HepG2 (cell line): ENCODE measurements around the gene CFL1. TPM values are rescaled to one million over a fixed set of nuclear protein-coding genes. Genes with fewer than 3 reads are reported as not detected.

Source experiments
- ATAC-seq: fragments of 200-7000 bp; cut with Tn5 transposase; 3 replicates; pipeline ENCODE4 v1.9.1; 2020; ENCODE audit warnings: mild to moderate bottlenecking, moderate library complexity
- BruUV-seq: library from RNA; stranded (reverse); fragments of 400-500 nt; replicated peaks from 2 replicates; lab custom pipeline; 2021; lab: Mats Ljungman, UMichigan
- CTCF ChIA-PET: fragments of 300-600 bp; formaldehyde crosslinking; extraction: SDS; loops from one replicate; lab custom pipeline; 2021; ENCODE audit warnings: low total read pairs, inconsistent platforms, low intra/inter-chr PET ratio; lab: Yijun Ruan, JAX
- POLR2A ChIA-PET: fragments of 350-600 bp; sonication (Branson Sonifier 250); formaldehyde crosslinking; loops from one replicate; lab custom pipeline; 2020; ENCODE audit warnings: antibody characterized with exemption, inconsistent platforms; lab: Yijun Ruan, JAX
- DNase-seq: peaks from one replicate; pipeline ENCODE4 v3.0.0-alpha.2; 2015; ENCODE audit warnings: low spot score
- FAIRE-seq: peaks from 3 replicates; lab custom pipeline; 2011; peaks lifted over from hg19 to GRCh38; lab: Jason Lieb, UNC
- H2AFZ ChIP-seq: one replicate; pipeline ENCODE4 v1.6.1; 2011; ENCODE audit warnings: low read length, inconsistent platforms
- H3K27ac ChIP-seq: fragments of 300-600 bp; 3 replicates; pipeline ENCODE4 v1.8.0; 2011; ENCODE audit warnings: mixed run types, mild to moderate bottlenecking, mixed read lengths, low read length, inconsistent platforms; ENCODE audit not compliant: insufficient read depth; ENCODE audit errors: extremely low read length
- H3K27me3 ChIP-seq, 2 experiments: fragments of 200-600 bp in 1 of 2; 2 replicates in 1 of 2; 3 replicates in 1 of 2; pipeline versions ENCODE4 v1.6.0 to v1.8.0; 2011; ENCODE audit warnings: low read length in 2 of 2, mild to moderate bottlenecking in 2 of 2, moderate library complexity in 2 of 2, inconsistent platforms in 1 of 2; ENCODE audit not compliant: insufficient read depth in 2 of 2, control insufficient read depth in 1 of 2
- H3K36me3 ChIP-seq, 2 experiments: fragments of 200-600 bp in 1 of 2; replicated peaks in 1 of 2; 2 replicates in 1 of 2; 3 replicates in 1 of 2; pipeline versions ENCODE4 v1.5.1 to v1.8.0; 2011; ENCODE audit warnings: low read length in 2 of 2, inconsistent platforms in 1 of 2; ENCODE audit not compliant: insufficient read depth in 2 of 2, control insufficient read depth in 1 of 2
- H3K4me1 ChIP-seq: 2 replicates; pipeline ENCODE4 v1.5.1; 2012; ENCODE audit warnings: low read length, inconsistent platforms; ENCODE audit not compliant: insufficient read depth
- H3K4me2 ChIP-seq: 2 replicates; pipeline ENCODE4 v1.6.0; 2011; ENCODE audit warnings: low read depth, low read length, inconsistent platforms
- H3K4me3 ChIP-seq, 3 experiments: fragments of 200-600 bp in 1 of 3; sonication (generic), shearing (Covaris generic) in 1 of 3; replicated peaks in 1 of 3; 2 replicates each; pipeline ENCODE4 v1.5.1; 2011 to 2016; ENCODE audit warnings: low read length in 3 of 3, inconsistent platforms in 2 of 3, low read depth in 2 of 3, mild to moderate bottlenecking in 2 of 3, control low read depth in 1 of 3, mixed read lengths in 1 of 3; ENCODE audit not compliant: insufficient read depth in 1 of 3
- H3K79me2 ChIP-seq: one replicate; pipeline ENCODE4 v1.6.1; 2011; ENCODE audit warnings: low read length, inconsistent platforms; ENCODE audit not compliant: insufficient read depth
- H3K9ac ChIP-seq: 2 replicates; pipeline ENCODE4 v1.6.0; 2011; ENCODE audit warnings: mild to moderate bottlenecking, low read depth, low read length, inconsistent platforms; ENCODE audit not compliant: insufficient read depth
- H3K9me3 ChIP-seq: 2 replicates; pipeline ENCODE4 v1.5.1; 2012; ENCODE audit warnings: mild to moderate bottlenecking, low read length
- H4K20me1 ChIP-seq: 2 replicates; pipeline ENCODE4 v1.6.0; 2011; ENCODE audit warnings: inconsistent platforms, mild to moderate bottlenecking, low read length, moderate library complexity; ENCODE audit not compliant: insufficient read depth
- CAMTA2 ChIP-seq: sonication (generic); formaldehyde crosslinking; IDR thresholded peaks from 2 replicates; pipeline ENCODE4 v1.4.0; 2020; ENCODE audit warnings: mild to moderate bottlenecking, missing genetic modification reagents, borderline replicate concordance
- DMAP1 ChIP-seq: IDR thresholded peaks from 2 replicates; pipeline ENCODE4 v1.6.1; 2016
- HNRNPL ChIP-seq: fragments of 200-400 bp; formaldehyde crosslinking; IDR thresholded peaks from 2 replicates; pipeline ENCODE4 v1.6.1; 2017; ENCODE audit warnings: mild to moderate bottlenecking, low read depth, low read length
- ISX ChIP-seq: sonication (generic); formaldehyde crosslinking; conservative IDR thresholded peaks from 2 replicates; pipeline ENCODE4 v1.5.0; 2020; ENCODE audit warnings: missing genetic modification reagents
- KDM3A ChIP-seq: IDR thresholded peaks from 2 replicates; pipeline ENCODE4 v1.6.1; 2018; ENCODE audit warnings: low read depth, missing compliant biosample characterization
- NR2F1 ChIP-seq, 2 experiments: fragments of 450-650 bp in 1 of 2; formaldehyde crosslinking in 1 of 2; IDR thresholded peaks; 2 replicates each; pipeline versions ENCODE4 v1.5.0 to v1.6.1; 2016 to 2020; ENCODE audit warnings: mild to moderate bottlenecking in 1 of 2, missing compliant biosample characterization in 1 of 2, missing genetic modification reagents in 1 of 2, moderate library complexity in 1 of 2
- WIZ ChIP-seq: sonication (generic); formaldehyde crosslinking; IDR thresholded peaks from 2 replicates; pipeline ENCODE4 v1.5.1; 2020; ENCODE audit warnings: mild to moderate bottlenecking, missing genetic modification reagents
- ZBTB42 ChIP-seq: sonication (generic); formaldehyde crosslinking; IDR thresholded peaks from 2 replicates; pipeline ENCODE4 v1.5.0; 2020; ENCODE audit warnings: mild to moderate bottlenecking, missing genetic modification reagents
- ZNF616 ChIP-seq: sonication (generic); formaldehyde crosslinking; IDR thresholded peaks from 2 replicates; pipeline ENCODE4 v1.5.0; 2020; ENCODE audit warnings: low read depth, mild to moderate bottlenecking, missing genetic modification reagents
- ZNF678 ChIP-seq: sonication (generic); formaldehyde crosslinking; IDR thresholded peaks from 2 replicates; pipeline ENCODE4 v1.4.0; 2020; ENCODE audit warnings: mild to moderate bottlenecking, missing genetic modification reagents
- WGBS: methylation state at CpG from one replicate; pipeline ENCODE4 v1.1.6; 2017; ENCODE audit warnings: low lambda C conversion rate; 5-methylcytosine and 5-hydroxymethylcytosine counted together
- in situ Hi-C: cut with HindIII; loops from 2 replicates; pipeline ENCODE4 v1.10.0; 2017; ENCODE audit warnings: low pct_unique_long_range_greater_than_20kb; ENCODE audit not compliant: extremely low pct_ligation_motif_present
- intact Hi-C: fragments of 100-400 bp; cut with micrococcal nuclease; formaldehyde crosslinking; loops from one replicate; pipeline ENCODE4 v1.10.0; 2022; ENCODE audit not compliant: unreplicated experiment
- polyA plus RNA-seq, 8 experiments: library from polyadenylated mRNA; depleted of rRNA in 3 of 8; stranded (reverse) in 7 of 8; unstranded in 1 of 8; fragments of >200 nt; fragmentation: Illumina TruSeq in 4 of 8; extraction: Trizol in 4 of 8; gene quantifications; 2 replicates each; pipeline versions ENCODE4 v1.2.1 to v1.2.3, GENCODE V29; 2011 to 2016; ENCODE audit warnings: low read depth in 4 of 8, missing spikeins in 1 of 8, mixed read lengths in 1 of 8; ENCODE audit not compliant: insufficient read depth in 1 of 8
- total RNA-seq, 5 experiments: library from RNA; depleted of rRNA; stranded (reverse); fragments of >200 nt; fragmentation: Illumina TruSeq; extraction: Trizol; gene quantifications; 2 replicates each; pipeline ENCODE4 v1.2.3, GENCODE V29; 2016; ENCODE audit warnings: low read depth in 1 of 5
- TF ChIP-seq, protein P1 (sequence below): sonication (generic); formaldehyde crosslinking; IDR thresholded peaks from 2 replicates; pipeline ENCODE4 v1.5.1; 2020; ENCODE audit warnings: mild to moderate bottlenecking, missing genetic modification reagents, moderate library complexity
- TF ChIP-seq, protein P2 (sequence below): sonication (generic); formaldehyde crosslinking; conservative IDR thresholded peaks from 2 replicates; pipeline ENCODE4 v1.8.0; 2022; ENCODE audit warnings: mild to moderate bottlenecking, moderate library complexity, missing genetic modification reagents

Gene CFL1
- total and polyA plus RNA-seq, 2 of the 13 experiments (the other 11 are each of a cell fraction or from before 2014, with no cell fraction given), result 379 to 383 TPM

DNA sequence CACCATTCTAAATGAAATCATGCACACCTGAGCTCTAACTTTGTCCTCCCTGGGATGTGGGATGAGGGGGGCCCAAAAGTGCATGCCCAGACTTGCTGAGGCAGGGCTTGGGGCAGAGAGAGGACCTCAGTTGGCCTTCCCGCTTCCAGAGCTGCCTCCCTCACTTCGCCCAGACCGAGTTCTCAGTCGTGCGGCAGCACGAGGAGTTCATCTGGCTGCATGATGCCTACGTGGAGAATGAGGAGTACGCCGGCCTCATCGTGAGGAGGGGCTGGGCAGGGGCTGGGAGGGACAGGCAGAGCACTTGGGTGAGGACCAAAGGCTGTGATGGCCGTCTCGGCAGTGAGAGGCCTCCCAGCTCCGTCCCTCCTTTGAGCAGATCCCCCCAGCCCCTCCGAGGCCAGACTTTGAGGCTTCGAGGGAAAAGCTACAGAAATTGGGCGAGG lies 8.2 kb downstream of the CFL1 start (continued):
- TF ChIP-seq, protein P1, sequence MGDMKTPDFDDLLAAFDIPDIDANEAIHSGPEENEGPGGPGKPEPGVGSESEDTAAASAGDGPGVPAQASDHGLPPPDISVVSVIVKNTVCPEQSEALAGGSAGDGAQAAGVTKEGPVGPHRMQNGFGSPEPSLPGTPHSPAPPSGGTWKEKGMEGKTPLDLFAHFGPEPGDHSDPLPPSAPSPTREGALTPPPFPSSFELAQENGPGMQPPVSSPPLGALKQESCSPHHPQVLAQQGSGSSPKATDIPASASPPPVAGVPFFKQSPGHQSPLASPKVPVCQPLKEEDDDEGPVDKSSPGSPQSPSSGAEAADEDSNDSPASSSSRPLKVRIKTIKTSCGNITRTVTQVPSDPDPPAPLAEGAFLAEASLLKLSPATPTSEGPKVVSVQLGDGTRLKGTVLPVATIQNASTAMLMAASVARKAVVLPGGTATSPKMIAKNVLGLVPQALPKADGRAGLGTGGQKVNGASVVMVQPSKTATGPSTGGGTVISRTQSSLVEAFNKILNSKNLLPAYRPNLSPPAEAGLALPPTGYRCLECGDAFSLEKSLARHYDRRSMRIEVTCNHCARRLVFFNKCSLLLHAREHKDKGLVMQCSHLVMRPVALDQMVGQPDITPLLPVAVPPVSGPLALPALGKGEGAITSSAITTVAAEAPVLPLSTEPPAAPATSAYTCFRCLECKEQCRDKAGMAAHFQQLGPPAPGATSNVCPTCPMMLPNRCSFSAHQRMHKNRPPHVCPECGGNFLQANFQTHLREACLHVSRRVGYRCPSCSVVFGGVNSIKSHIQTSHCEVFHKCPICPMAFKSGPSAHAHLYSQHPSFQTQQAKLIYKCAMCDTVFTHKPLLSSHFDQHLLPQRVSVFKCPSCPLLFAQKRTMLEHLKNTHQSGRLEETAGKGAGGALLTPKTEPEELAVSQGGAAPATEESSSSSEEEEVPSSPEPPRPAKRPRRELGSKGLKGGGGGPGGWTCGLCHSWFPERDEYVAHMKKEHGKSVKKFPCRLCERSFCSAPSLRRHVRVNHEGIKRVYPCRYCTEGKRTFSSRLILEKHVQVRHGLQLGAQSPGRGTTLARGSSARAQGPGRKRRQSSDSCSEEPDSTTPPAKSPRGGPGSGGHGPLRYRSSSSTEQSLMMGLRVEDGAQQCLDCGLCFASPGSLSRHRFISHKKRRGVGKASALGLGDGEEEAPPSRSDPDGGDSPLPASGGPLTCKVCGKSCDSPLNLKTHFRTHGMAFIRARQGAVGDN (CRISPR knock-in tag), result peak; percentile 95
- no peak for TF ChIP-seq WIZ (CRISPR knock-in tag)
- no peak for TF ChIP-seq DMAP1 (CRISPR knock-in tag)
- TF ChIP-seq KDM3A (CRISPR knock-in tag), result no peak

DNA sequence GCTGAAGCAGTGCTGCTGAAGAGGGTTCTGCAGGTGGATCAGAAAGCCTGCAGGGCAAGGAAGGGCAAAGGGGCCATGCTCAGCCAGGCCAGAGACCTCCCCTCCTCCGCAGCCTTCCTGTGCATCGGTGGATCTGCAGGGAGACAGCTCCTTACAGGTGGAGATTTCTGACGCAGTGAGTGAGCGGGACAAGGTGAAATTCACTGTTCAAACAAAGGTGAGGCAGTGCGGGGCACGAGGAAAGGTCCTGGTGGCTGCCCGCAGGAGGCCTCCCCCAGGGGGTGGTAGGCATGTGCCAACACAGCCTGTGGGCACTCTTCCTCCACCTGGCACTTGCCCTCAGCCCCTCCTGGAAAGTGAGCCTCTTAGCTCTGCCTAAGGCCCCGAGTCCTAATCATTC lies 8.6 kb downstream of the CFL1 start:
- peaks cover 61% of the 10 kb centered on the region for H3K4me1 ChIP-seq
- ATAC-seq (peak; percentile 16), DNase-seq (no peak), FAIRE-seq (no peak)
- peaks cover 3 to 14% of the 10 kb centered on the region in 2 experiments; a peak in 4 of 5 replicates for H3K36me3 ChIP-seq
- in situ Hi-C loops, result no loop called here
- no peaks in the 10 kb centered on the region for H3K79me2 ChIP-seq
- no TSS peak for BruUV-seq
- CTCF ChIA-PET, result no interaction called here
- 25% methylated on average over 2 of the region's 8 CpGs for WGBS
- H3K4me3 ChIP-seq, result peak overlapping the region in 1 of 3 experiments; percentile 51; a peak in 1 of 6 replicates
- POLR2A ChIA-PET, result interaction anchor here (1.2 to 4.1 kb wide), 5 partner anchors 9 to 129 kb away, joined by 3 to 21 read pairs (median 8); partner anchors contain the start of genes CFL1, MUS81 and RNASEH2C
- H2AFZ ChIP-seq, result no peak overlapping the region
- 0 out of 2 replicates have a peak, but pooled peaks cover 4% of the 10 kb centered on the region for H3K9me3 ChIP-seq
- H3K9ac ChIP-seq, result 0 out of 2 replicates have a peak overlapping the region, but pooled peaks have one; percentile 17
- no peaks in the 10 kb centered on the region for H3K27me3 ChIP-seq
- H3K4me2 ChIP-seq, result peak overlapping the region; percentile 60
- intact Hi-C loops, result no loop called here
- no peak overlapping the region for H3K27ac ChIP-seq
- peaks cover 17% of the 10 kb centered on the region for H4K20me1 ChIP-seq
- TF ChIP-seq, protein P2, sequence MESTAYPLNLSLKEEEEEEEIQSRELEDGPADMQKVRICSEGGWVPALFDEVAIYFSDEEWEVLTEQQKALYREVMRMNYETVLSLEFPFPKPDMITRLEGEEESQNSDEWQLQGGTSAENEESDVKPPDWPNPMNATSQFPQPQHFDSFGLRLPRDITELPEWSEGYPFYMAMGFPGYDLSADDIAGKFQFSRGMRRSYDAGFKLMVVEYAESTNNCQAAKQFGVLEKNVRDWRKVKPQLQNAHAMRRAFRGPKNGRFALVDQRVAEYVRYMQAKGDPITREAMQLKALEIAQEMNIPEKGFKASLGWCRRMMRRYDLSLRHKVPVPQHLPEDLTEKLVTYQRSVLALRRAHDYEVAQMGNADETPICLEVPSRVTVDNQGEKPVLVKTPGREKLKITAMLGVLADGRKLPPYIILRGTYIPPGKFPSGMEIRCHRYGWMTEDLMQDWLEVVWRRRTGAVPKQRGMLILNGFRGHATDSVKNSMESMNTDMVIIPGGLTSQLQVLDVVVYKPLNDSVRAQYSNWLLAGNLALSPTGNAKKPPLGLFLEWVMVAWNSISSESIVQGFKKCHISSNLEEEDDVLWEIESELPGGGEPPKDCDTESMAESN (CRISPR knock-in tag), result peak; percentile 76
- TF ChIP-seq CAMTA2 (CRISPR knock-in tag), result no peak
- 0 out of 2 replicates have a peak, but pooled peaks have one; percentile 12 for TF ChIP-seq ZNF616
- TF ChIP-seq NR2F1 (CRISPR knock-in tag; IDR thresholded peaks at IDR 0.05), result 0 out of 4 replicates have a peak, but pooled peaks of 1 of the 2 experiments have one; percentile 13
- no peak for TF ChIP-seq ZNF678 (CRISPR knock-in tag)
- TF ChIP-seq ZBTB42 (CRISPR knock-in tag), result no peak
- peak; percentile 66; the same call in 1 of the 2 replicates for TF ChIP-seq HNRNPL
- no peak for TF ChIP-seq ISX (CRISPR knock-in tag)
